Ishikawa (cell line): ENCODE results near the gene S100A16.

Source experiments
- CEBPB ChIP-seq: IDR thresholded peaks from 2 replicates; pipeline ENCODE4 v1.6.1; 2012
- CREB1 ChIP-seq: IDR thresholded peaks from 2 replicates; pipeline ENCODE4 v1.6.1; 2012; ENCODE audit warnings: low read depth
- EGR1 ChIP-seq: IDR thresholded peaks from 2 replicates; pipeline ENCODE4 v1.6.1; 2012
- EP300 ChIP-seq: IDR thresholded peaks from 2 replicates; pipeline ENCODE4 v1.6.1; 2012; ENCODE audit warnings: borderline replicate concordance
- FOXM1 ChIP-seq: IDR thresholded peaks from 2 replicates; pipeline ENCODE4 v1.6.1; 2012; ENCODE audit warnings: low read depth, borderline replicate concordance
- NFIC ChIP-seq: IDR thresholded peaks from 2 replicates; pipeline ENCODE4 v1.6.1; 2012
- RAD21 ChIP-seq: IDR thresholded peaks from 2 replicates; pipeline ENCODE4 v1.6.1; 2012; ENCODE audit warnings: low read depth
- REST ChIP-seq: IDR thresholded peaks from 2 replicates; pipeline ENCODE4 v1.6.1; 2012; ENCODE audit warnings: low read depth, mild to moderate bottlenecking
- TAF1 ChIP-seq: IDR thresholded peaks from 2 replicates; pipeline ENCODE4 v1.6.1; 2012; ENCODE audit warnings: low read depth, mild to moderate bottlenecking
- TCF12 ChIP-seq: IDR thresholded peaks from 2 replicates; pipeline ENCODE4 v1.6.1; 2012; ENCODE audit warnings: low read depth
- TEAD4 ChIP-seq: IDR thresholded peaks from 2 replicates; pipeline ENCODE4 v1.6.1; 2012
- USF1 ChIP-seq: IDR thresholded peaks from 2 replicates; pipeline ENCODE4 v1.6.1; 2012
- YY1 ChIP-seq: IDR thresholded peaks from 2 replicates; pipeline ENCODE4 v1.6.1; 2012; ENCODE audit warnings: low read depth
- ZBTB7A ChIP-seq: IDR thresholded peaks from 2 replicates; pipeline ENCODE4 v1.6.1; 2012; ENCODE audit warnings: low read depth
- TF ChIP-seq, protein P1 (sequence below): IDR thresholded peaks from 2 replicates; pipeline ENCODE4 v1.6.1; 2012

S100A16 gene

DNA sequence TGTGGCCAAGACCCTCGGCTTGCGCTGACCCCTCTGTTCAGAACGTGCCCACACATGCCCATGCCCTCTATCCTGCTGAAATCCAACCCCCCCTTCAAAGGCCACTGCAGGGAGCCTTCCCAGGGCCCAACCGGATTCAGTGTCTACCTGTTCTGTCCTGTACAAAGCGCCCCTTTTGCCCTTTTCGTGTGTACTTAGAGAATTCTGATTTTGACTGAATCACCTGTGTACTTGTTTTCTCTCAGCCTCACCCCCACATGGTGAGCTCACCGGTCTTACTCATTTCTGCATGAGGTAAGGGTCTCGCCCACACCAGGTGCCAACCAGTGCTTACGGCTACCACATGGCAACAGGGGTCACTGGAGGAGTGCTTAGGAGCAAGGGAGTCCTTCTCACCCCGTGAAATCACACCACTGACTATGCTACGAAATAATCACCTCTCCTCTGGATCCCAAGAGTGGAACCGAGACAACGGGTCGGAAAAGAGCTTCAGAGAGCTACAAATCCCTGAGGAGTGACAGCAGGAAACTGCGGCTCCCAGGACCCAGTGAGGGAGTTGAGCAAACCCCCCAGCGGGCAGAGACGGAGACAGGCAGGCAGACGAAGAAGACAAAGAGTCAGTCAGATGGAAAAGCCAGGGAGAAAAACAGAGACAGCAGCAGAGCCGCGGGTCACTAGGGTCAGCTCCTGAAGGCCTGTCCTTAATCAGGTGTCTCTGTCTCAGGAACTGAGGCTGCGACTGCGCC, 45.1 kb downstream of the S100A16 start:
- TF ChIP-seq EP300 (no peak; the same call in 1 of the 2 replicates), TCF12 (no peak; the same call in 1 of the 2 replicates), YY1 (no peak), ZBTB7A (no peak), TEAD4 (no peak), USF1 (no peak)

GRCh38 chr1:153566414-153567371, 46.2 kb downstream of the S100A16 start:
- no peak for TF ChIP-seq REST
- TF ChIP-seq TEAD4, result peak; percentile 98
- peak; percentile 96 for TF ChIP-seq ZBTB7A
- peak; percentile 97 for TF ChIP-seq EP300
- TF ChIP-seq EGR1, result peak; percentile 28; the same call in 1 of the 2 replicates
- peak; percentile 56; the same call in 1 of the 2 replicates for TF ChIP-seq CEBPB
- TF ChIP-seq TCF12, result peak; percentile 99
- TF ChIP-seq TAF1, result peak; percentile 75
- TF ChIP-seq RAD21, result peak; percentile 32; the same call in 1 of the 2 replicates
- TF ChIP-seq NFIC, result peak; percentile 92
- no peak for TF ChIP-seq CREB1
- TF ChIP-seq, protein P1, sequence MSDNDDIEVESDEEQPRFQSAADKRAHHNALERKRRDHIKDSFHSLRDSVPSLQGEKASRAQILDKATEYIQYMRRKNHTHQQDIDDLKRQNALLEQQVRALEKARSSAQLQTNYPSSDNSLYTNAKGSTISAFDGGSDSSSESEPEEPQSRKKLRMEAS, result peak; percentile 87
- TF ChIP-seq YY1, result peak; percentile 79
- TF ChIP-seq FOXM1, result peak; percentile 94
- TF ChIP-seq USF1, result peak; percentile 39; the same call in 1 of the 2 replicates

DNA sequence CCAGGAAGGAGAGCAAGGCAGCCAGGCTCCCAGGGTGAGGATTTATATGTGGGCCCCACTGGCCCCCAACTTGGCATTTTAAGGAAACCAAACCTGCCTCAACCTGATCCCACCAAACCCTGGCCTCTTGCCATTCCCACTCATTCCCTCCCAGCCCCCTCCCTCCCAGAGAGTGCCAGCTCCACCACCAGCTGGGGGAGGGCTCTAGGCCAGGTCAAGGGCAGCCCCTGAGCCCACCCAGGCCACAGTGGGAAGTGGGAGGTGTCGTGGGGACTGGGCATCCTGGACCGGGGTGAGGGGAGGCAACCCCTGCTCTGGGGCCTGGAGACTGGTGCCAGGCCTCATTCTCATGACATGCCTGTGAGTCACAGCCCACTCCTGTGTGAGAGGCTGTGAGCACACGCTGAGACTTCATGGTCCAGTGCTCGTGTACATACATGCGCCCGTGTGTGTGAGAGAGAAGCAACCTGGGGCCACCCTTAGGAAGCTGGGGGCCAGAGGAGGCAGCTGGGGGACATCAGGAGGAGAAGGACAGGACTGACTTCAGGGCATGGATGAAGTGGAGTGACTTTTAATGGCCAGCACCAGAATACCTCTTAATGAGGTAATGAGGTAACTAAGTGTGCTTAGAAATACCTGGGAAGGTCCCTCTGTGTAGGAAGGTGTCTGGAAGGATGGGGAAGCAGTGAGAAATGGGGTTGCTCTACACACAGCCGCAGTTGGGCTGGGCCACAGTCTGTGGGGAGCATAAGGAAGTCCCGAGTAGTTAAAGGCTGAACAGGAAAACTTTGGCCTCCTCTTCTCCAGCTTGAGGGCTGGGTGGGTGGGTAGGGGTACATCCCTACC, 47.2 kb downstream of the S100A16 start, which contains the start of gene S100A2:
Gene S100A2 (minus strand): TSS at position 316 of the 846 bp plus-strand sequence. CDS start 1,967 bp downstream, outside the sequence.
- peak; percentile 85; the same call in 1 of the 2 replicates for TF ChIP-seq TCF12
- no peak for TF ChIP-seq RAD21
- TF ChIP-seq TEAD4, result peak; percentile 65; the same call in 1 of the 2 replicates
- peak; percentile 70; the same call in 1 of the 2 replicates for TF ChIP-seq NFIC
- TF ChIP-seq ZBTB7A, result peak; percentile 85; the same call in 1 of the 2 replicates
- peak; percentile 70 for TF ChIP-seq EP300
- no peak for TF ChIP-seq YY1

DNA sequence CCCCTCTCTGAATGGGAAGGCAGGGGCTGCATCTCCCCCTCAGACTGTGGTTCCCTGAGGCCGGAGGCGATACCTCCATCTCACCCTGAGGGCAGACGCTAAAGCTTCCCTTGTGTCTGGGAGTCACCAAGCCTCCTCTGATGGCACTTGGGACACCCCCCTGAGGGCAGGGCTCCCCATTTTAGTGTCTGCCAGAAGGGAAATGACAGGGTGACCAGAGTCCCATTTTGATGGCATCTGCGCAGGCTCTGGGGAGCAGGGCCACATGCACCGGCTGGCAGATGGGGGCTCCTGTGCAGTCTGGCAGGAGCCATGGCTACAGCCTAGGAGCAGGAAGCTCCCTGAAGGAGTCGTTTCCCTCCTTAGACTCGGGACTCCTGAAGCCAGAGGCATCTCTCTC, 48.9 kb downstream of the S100A16 start:
- no peak for TF ChIP-seq TCF12
- TF ChIP-seq TAF1, result no peak
- TF ChIP-seq NFIC, result no peak
- no peak for TF ChIP-seq FOXM1
- no peak for TF ChIP-seq EGR1
- TF ChIP-seq REST, result no peak
- no peak for TF ChIP-seq USF1
- TF ChIP-seq ZBTB7A, result no peak
- TF ChIP-seq YY1, result no peak
- no peak for TF ChIP-seq CEBPB
- TF ChIP-seq, protein P1, result no peak
- no peak for TF ChIP-seq TEAD4
- TF ChIP-seq RAD21, result no peak
- no peak for TF ChIP-seq CREB1
- TF ChIP-seq EP300, result no peak
